HG02852 (cell line): ENCODE results near the gene ATP6V1E1.
A peak's percentile ranks its signal among the peaks of the same experiment; 100 is the strongest.
"Not testable (repeated sequence)": the region's sequence is repeated elsewhere in the genome, so short reads cannot be mapped to it uniquely, and the experiment has no call there.

Experiments used
- ATAC-seq: cut with Tn5 transposase; IDR thresholded peaks from one replicate; pipeline ENCODE4 v1.9.1; 2021; ENCODE audit warnings: mild to moderate bottlenecking, moderate library complexity; ENCODE audit not compliant: unreplicated experiment

Gene ATP6V1E1

GRCh38 chr22:17628406-17629172, at the start of gene ATP6V1E1:
ATP6V1E1 (minus strand) TSS chr22:17628749; CDS start chr22:17628635, 114 bp downstream.
- ATAC-seq: peak; percentile 99

GRCh38 chr22:17675584-17675983, 47.0 kb upstream of the ATP6V1E1 start:
- no peak for ATAC-seq

DNA sequence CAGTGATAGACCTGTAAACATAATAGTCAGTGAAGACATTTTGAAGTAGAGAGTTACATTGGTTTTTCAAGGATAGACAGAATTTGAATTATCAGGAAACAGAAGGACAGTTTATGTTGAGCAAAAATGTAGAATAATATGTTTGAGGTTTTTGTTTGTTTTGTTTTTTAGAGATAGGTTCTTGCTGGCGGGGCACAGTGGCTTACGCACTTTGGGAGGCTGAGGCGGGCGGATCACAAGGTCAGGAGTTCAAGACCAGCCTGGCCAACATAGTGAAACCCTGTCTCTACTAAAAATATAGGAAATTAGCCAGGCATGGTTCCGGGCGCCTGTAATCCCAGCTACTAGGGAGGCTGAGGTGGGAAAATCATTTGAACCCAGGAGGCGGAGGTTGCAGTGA, 45.6 kb upstream of the ATP6V1E1 start:
- ATAC-seq: no peak

GRCh38 chr22:17672417-17672991, 44.0 kb upstream of the ATP6V1E1 start:
- ATAC-seq: no peak

- ATAC-seq: not testable (repeated sequence)
Measured at GRCh38 chr22:17671521-17672092, 43.1 kb upstream of the ATP6V1E1 start.

- ATAC-seq: no peak
Measured at GRCh38 chr22:17665854-17666253, 37.3 kb upstream of the ATP6V1E1 start.

DNA sequence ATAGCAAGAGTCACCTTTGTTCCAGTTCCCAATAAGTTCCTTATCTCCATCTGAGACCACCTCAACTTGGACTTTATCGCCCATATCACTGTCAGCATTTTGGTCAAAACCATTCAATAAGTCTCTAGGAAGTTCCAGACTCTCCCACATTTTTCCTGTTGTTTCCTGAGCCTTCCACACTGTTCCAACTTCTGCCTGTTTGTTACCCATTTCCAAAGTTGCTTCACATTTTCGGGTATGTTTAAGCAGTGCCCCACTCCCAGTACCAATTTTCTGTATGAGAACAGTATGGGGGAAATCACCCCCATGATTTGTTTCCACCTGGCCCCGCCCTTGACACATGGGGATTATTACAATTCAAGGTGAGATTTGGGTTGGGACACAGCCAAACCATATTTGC, 36.7 kb upstream of the ATP6V1E1 start:
- ATAC-seq: no peak

GRCh38 chr22:17664414-17665055, 36.0 kb upstream of the ATP6V1E1 start:
- no peak for ATAC-seq

- ATAC-seq: no peak
Measured at GRCh38 chr22:17656870-17657395, 28.4 kb upstream of the ATP6V1E1 start.

GRCh38 chr22:17655289-17655688, 26.7 kb upstream of the ATP6V1E1 start:
- no peak for ATAC-seq

DNA sequence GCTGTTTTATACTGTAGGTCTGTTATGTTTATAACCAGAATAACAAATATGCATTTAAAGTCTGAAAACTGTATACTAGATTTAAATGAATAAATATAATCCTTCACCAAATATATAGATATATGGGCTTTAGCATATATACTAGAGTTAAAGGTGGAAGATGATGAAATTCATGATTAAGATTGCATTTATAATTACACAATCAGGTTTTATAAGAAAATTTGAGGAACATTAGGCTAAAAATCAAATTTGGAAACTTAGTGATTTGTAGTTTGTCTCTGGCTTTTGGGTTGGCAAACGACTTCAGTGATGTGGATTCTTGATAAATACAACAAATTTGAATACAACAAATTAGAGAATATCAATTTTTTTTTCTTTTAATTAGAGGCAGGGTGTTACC, 20.0 kb upstream of the ATP6V1E1 start:
- no peak for ATAC-seq

DNA sequence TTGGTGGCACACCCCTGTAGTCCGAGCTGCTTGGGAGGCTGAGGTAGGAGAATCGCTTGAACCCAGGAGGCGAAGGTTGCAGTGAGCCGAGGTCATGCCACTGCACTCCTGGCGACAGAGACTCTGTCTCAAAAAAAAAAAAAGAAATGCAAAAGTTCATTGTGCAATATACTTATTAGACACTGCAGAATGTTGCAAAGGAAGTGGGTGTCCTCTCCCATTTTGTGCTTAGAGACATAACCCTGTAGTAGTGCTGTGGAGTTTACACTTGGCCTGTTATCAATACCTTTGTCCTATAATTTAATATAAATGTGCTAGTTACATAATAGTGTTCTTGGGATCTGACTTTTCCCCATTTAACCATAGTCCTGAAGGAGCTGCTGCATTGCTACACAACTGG, 19.4 kb upstream of the ATP6V1E1 start:
- ATAC-seq: no peak

- ATAC-seq: no peak
Measured at GRCh38 chr22:17647452-17647851, 18.9 kb upstream of the ATP6V1E1 start.

- not testable (repeated sequence) for ATAC-seq
Measured at GRCh38 chr22:17642357-17642756, 13.8 kb upstream of the ATP6V1E1 start.

DNA sequence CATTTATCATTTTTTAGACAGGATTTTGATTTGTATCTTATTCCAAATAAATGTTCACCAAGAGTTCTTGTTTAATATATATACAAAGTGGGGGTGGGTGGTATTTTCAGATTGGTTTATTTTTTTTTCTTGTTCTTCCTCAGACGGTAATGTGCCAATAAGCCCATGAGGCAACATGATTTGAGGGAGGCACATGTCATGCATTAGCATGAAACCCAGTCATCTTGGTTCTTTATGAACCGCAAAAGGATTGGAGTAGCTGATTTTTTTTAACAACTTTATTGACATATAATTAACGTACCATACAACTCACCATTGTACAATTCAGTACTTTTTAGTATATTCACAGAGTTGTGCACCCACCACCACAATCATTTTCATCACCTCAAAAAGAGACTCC, 12.7 kb upstream of the ATP6V1E1 start:
- ATAC-seq: no peak

- ATAC-seq: no peak
Measured at GRCh38 chr22:17639247-17639741, 10.7 kb upstream of the ATP6V1E1 start.

GRCh38 chr22:17638432-17639246, 10.1 kb upstream of the ATP6V1E1 start, which contains the start of gene BCL2L13:
BCL2L13 (plus strand) TSS chr22:17638757; CDS start chr22:17655712, 16,955 bp downstream.
- ATAC-seq: peak; percentile 90

DNA sequence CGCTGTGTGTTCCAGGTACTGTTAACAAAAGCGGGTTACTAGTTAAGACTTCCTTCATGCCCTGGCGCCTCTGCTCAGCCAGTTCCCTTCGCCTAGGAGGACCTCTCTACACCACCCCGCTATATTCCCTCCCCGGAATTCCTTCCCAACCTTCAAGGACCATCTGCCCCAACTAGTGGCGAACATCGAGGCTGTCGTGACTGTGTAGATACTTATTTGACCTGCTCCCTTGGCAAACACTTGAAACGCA, 9.6 kb upstream of the ATP6V1E1 start:
- peak; percentile 26 for ATAC-seq

DNA sequence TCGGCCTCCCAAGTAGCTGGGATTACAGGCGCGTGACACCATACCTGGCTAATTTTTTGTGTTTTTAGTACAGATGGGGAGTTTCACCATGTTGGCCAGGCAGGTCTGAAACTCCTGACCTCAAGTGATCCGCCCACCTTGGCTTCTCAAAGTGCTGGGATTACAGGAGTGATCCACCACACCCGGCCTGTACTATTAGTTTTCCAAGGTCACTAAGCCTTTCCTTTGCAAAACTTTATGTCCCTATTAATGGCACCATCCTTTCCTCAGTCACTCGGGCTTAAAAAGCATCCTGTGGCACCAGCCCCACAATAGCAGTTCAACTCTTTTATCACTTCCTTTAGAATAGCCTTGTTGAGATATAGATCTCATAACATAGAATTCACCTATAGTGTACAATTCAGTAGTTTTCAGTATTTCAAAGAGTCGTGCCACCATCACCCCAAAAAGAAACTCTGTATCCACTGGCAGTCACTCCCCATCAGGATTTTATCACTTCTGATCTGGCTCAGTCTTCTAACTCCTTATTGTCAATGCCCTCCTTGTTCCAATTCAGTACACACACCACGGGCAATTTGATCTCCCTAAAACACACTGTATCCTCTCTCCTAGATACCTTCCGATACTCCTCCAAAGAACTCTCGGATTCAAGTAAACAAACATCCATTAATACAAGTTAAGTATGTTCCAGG, 9.1 kb upstream of the ATP6V1E1 start:
- ATAC-seq: no peak

DNA sequence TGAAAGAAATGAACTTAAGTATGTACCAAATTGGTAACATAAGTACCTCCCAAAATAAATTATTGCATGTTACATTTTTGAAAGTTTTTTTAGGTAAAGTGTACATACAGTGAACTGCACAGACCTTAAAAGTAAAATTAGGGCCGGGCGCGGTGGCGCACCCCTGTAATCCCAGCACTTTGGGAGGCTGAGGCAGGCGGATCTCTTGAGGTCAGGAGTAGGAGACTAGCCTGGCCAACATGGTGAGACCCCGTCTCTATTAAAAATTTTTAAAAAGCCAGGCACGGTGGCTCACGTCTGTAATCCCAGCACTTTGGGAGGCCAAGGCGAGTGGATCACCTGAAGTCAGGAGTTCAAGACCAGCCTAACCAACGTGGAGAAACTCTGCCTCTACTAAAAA, 8.3 kb upstream of the ATP6V1E1 start:
- ATAC-seq: not testable (repeated sequence)
